Measurements from ENCODE around the gene EXOC3L1.

GRCh38 chr16:67174706-67175231 is 15.2 kb downstream of the EXOC3L1 start:
- no peak for TF ChIP-seq EZH2 (IDR thresholded peaks at IDR 0.05; ENCODE audit: insufficient read depth, low read length)
- TF ChIP-seq CTCF (IDR thresholded peaks at IDR 0.05; ENCODE audit: insufficient read depth, low read depth, low read length) = no peak

All from astrocyte (in vitro differentiated cells and primary cell).